Limb (tissue), 2 donors: ENCODE measurements around the gene HPCA.

Source experiments
- DNase-seq, 2 donors: peaks; one replicate each; pipeline ENCODE4 v3.0.0-alpha.2; 2016; ENCODE audit errors: extremely low spot score in 2 of 2

Gene HPCA

GRCh38 chr1:32889731-32890278, 3.5 kb downstream of the HPCA start:
- no peak for DNase-seq

GRCh38 chr1:32890516-32891240, 4.4 kb downstream of the HPCA start:
- no peak for DNase-seq

GRCh38 chr1:32891241-32891570, 4.9 kb downstream of the HPCA start:
- no peak for DNase-seq

DNA sequence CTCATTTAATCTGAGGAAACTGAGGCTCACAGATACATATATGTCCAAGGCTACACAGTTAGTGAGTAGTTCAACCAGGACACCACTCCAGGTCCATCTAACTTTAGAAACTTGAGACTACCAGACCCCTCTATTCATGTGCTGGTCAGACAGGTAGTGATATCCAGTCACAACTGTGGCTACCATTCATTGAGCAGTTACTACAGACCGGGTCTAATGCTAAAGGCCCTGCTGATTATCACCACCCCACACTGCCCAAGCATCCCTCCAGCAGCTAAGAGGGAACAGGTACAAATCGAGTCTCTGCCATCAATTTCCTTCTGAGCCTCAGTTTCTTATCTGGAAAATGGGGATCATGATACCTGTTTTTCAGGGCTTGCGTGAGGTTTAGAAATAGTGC, 5.3 kb downstream of the HPCA start:
- DNase-seq, result no peak

DNA sequence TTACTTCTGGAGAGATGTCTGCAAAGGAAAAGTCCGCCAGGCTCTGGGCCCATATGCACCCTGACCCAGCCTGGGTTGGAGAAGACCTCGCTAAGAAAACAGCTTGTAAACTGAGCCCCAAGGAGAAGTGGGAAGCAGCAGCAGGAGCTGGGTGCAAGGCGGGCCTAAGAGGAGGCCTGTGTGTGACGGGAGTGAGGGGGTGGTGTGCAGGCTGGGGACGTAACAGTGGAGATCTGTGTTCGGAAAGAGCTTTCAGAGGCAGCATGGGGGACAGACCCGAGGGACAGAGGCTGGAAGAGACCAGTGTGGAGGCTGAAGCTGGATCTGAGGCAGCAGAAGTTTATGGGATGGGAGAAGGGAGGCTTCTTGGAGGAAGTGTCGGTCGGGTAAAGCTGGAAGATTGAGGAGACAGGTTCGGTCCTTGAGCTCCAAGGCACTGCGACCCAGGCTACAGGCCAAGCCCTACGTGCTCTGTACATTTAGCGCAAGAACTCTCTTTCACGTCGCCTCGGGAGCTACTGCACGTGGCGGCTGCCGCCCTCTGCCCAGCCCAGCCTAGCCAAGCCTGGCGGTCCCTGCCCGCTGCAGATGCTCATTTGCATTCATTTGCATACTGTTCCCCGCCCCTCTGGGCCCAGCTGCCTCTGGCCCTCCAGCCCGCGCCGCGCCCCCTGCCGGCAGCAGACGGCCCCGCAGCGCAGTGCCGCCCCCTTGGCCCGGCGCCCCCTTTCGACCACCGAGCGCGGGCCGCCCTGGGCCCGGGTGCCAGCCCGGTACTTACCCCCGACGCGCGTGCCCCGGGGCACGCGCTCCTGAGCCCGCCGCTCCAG, 6.3 kb downstream of the HPCA start:
- peak in 1 of 2 donors; percentile 79 for DNase-seq

DNA sequence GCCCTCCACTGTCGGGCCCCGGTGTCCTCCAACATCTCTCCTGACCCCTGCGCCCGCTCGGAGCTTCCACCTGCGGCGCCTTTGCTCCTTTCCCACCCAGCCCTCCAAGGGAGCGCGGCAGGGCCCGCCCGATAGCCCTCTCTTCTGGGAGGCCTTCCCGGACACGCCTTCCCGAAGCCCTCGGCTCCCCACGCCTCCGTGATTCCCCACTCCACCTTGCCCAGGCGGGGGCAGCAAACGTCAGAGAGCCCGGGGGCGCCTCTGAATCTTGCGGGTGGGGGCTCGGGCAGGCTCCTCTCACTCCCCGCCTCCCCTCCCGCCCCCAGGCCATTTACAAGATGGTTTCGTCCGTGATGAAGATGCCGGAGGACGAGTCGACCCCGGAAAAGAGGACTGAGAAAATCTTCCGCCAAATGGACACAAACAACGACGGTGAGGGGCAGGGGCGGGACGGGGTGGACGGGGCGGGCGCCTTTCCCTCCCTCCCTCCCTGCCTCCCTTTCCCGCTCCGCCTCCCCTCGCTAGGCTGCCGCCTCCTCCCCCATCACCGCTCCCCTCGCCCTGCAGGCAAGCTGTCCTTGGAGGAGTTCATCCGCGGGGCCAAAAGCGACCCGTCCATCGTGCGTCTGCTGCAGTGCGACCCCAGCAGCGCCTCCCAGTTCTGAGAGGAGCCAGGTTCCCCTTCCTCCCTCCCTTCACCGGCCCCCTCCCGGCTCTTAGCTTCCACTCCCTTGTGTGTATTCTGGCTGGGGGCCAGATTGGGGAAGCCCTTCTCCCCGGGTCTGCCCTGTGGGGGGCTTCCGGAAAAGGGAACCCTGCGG, 7.1 kb downstream of the HPCA start:
- DNase-seq, result peak in 1 of 2 donors; percentile 79

- peak in 1 of 2 donors; percentile 70 for DNase-seq
These were observed 7.8 kb downstream of the HPCA start for GRCh38 chr1:32894019-32894600.

GRCh38 chr1:32894681-32895080, 8.4 kb downstream of the HPCA start:
- DNase-seq, result no peak

GRCh38 chr1:32895325-32896215, 9.3 kb downstream of the HPCA start:
- DNase-seq, result no peak

GRCh38 chr1:32896451-32896850, 10.2 kb downstream of the HPCA start:
- no peak for DNase-seq

GRCh38 chr1:32897082-32898049, 11.1 kb downstream of the HPCA start:
- no peak for DNase-seq

- no peak for DNase-seq
These were observed 11.8 kb downstream of the HPCA start for GRCh38 chr1:32898056-32898455.

DNA sequence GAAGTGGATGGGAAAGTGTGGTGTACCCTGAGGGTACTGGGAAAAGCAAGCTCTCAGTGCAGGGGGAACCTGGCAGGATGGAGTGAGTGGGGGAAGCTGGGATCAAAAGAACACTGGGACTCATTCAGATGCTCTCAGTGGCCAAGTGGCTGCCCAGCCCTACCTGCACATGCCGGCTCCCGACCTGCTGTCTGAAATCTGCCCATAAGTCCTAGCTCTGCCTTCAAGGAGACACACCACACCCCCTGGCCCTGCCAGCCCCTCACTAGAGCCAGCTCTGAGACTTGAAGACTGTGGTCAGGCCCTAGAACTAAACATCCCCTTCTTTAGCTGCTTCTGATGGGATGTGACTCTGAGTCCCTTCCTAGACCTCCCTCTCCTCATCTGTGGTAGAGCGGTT, 12.7 kb downstream of the HPCA start:
- DNase-seq, result no peak

GRCh38 chr1:32899586-32900296, 13.4 kb downstream of the HPCA start:
- DNase-seq, result no peak

- DNase-seq, result no peak
These were observed 14.2 kb downstream of the HPCA start for GRCh38 chr1:32900371-32900955.

- peak in 1 of 2 donors; percentile 59 for DNase-seq
These were observed 14.9 kb downstream of the HPCA start, which contains the start of gene TMEM54 for GRCh38 chr1:32900956-32901822. Gene TMEM54 (minus strand): TSS chr1:32901389. CDS start chr1:32901238, 151 bp downstream.
